Stimulated activated CD4-positive, alpha-beta T cell treated with anti-CD3 and anti-CD28 coated beads, Interleukin-12 subunit alpha, Interleukin-12 subunit beta, amount 100 ng/mL, for 4 hours (primary cell): ENCODE results near the gene PPP1R14D.

ENCODE experiments used
- DNase-seq: peaks from one replicate; pipeline ENCODE4 v3.0.0-alpha.2; 2020

PPP1R14D gene

DNA sequence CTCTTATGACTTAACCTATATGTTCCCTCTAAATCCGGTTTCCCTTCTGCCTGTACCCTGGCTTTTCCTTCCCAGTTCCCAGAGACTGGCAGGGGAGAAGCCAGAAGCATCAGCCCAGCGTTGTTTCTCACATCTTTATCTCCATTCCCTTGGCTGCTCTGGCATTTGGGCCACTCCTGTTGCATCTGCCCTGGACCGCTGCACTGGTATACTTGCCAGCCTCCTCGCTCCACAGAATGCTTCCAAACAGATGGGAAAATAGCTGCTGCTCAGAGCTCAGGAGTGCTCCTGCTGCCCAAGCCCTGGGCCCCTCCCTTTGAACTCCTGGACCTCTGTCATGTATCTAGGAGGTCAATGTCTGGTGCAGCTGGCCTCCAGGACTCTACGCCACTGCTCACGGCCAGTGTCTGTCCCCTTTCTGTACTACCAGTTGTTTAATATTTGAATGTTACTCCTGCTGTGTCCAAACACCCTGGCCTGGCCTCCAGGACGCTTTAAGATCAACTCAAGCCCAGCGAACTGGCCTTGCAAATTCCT, 22.1 kb upstream of the PPP1R14D start:
- no peak for DNase-seq

GRCh38 chr15:40847223-40847961, 18.9 kb upstream of the PPP1R14D start:
- no peak for DNase-seq

- no peak for DNase-seq
Observed at GRCh38 chr15:40846841-40847222, 18.3 kb upstream of the PPP1R14D start.

GRCh38 chr15:40845511-40846284, 17.2 kb upstream of the PPP1R14D start:
- no peak for DNase-seq

- no peak for DNase-seq
Observed at GRCh38 chr15:40845036-40845435, 16.5 kb upstream of the PPP1R14D start.

DNA sequence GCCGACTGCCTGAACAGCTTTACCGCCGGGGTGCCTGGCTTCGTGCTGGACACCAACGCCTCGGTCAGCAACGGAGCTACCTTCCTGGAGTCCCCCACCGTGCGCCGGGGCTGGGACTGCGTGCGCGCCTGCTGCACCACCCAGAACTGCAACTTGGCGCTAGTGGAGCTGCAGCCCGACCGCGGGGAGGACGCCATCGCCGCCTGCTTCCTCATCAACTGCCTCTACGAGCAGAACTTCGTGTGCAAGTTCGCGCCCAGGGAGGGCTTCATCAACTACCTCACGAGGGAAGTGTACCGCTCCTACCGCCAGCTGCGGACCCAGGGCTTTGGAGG, 16.2 kb upstream of the PPP1R14D start:
- DNase-seq, result peak; percentile 32

DNA sequence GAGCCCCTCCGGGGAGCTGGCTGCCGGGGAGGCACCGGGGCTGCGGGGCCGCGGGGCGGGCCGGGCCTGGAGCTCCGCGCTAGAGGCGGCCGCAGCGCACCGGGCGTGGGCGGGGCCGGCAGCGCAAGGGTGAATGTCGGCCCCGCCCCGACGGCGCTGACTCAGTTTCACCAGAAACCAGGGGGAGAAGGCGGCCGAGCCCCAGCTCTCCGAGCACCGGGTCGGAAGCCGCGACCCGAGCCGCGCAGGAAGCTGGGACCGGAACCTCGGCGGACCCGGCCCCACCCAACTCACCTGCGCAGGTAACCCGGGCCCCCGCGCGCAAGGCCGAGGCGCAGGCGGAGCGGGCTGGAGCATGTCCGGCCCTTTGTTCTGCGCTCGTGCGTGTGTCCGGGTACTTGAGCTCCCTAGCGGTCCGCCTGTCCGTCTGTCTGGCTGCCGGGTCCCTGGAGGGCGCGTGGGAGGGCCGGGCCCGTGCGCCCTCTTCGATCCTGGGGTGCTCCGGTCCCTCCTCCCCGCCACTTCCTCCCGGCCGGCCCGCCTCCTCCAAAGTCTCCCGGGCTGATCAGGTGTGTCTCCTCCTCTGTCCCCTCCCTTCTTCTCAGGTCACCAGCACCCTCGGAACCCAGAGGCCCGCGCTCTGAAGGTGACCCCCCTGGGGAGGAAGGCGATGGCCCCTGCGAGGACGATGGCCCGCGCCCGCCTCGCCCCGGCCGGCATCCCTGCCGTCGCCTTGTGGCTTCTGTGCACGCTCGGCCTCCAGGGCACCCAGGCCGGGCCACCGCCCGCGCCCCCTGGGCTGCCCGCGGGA, 15.6 kb upstream of the PPP1R14D start, which contains the start of gene SPINT1:
Gene SPINT1, plus strand, starts transcription at position 164 of the 811 bp plus-strand sequence. Its CDS starts 507 bp downstream, at position 671.
- peak; percentile 81 for DNase-seq

GRCh38 chr15:40843261-40843884, 14.9 kb upstream of the PPP1R14D start:
- no peak for DNase-seq

GRCh38 chr15:40841741-40842140, 13.2 kb upstream of the PPP1R14D start:
- DNase-seq, result no peak

DNA sequence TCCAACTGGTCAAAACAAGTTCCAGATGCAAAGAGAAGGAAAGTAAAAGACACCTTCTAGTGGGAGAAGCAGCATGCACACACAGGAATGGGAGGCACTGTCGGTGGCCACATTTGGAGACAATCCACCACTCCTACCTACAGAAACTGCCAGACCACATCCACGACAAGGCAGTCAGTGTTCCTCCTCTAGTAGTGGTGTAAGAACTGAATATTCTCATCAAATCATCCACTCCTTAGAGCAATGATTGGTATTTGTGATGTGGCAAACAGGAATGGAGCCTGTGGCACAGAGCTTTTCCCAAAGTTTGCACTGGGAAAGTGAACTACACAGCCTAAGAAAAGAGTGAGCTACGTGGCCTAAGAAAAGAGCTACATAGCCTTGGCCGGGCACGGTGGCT, 10.2 kb upstream of the PPP1R14D start:
- DNase-seq, result no peak

DNA sequence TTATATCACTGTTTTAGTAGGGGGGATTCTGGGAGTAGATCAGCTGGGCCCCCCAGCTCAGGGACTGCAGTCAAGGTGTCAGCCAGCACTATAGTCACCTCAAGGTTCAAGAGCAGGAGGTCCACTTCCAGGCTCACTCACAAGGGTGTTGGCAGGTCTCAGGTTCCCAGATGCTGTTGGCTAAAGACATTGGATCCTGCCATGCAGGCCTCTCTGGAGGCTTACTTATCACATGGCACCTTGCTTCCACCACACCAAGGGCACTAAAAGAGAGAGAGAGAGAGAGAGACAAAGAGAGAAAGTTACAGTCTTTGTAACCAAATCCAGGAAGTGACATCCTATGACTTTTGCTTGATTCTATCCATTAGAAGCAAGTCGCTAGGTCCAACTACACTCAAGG, 7.5 kb upstream of the PPP1R14D start:
- no peak for DNase-seq

- no peak for DNase-seq
Observed at GRCh38 chr15:40832903-40833302, 4.4 kb upstream of the PPP1R14D start.

DNA sequence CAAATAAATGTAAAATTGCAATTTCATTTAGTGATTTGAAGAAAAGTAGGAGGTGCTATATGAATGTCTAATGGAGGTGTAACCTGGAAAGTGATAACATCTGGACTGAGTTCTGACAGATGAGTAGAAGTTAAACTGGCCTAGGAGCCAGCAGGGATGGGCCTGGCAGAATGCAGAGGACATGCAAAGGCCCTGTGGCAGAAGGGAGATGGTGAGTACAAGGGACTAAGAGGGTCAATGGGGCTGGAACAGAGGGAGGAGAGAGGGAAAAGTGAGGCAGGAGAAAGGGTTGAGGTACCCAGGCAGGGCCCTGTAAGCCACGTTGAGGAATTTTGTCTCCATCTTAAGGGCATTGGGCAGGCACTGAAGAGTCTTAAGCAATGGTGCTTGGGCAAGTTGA, 3.4 kb upstream of the PPP1R14D start:
- DNase-seq, result no peak

- DNase-seq, result no peak
Observed at GRCh38 chr15:40830884-40831283, 2.4 kb upstream of the PPP1R14D start.

DNA sequence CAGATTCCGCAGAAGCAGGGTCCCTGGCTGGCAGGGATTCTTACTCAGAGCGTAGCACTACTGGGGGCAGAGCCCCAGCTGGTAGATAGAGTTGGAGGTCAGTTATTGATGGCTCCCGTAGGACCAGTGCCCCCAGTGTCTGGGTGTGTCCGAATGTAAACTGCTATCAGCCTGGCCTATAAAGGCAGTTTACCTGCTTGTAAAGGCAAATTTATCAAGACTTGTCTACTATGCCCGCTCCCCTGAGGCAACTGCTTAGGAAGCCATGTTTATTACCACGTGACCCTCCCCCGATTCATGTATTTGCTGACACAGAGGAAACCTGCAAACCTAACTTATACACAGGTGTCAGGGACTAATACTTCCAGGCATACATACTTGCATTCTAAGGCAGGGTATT, 607 bp upstream of the PPP1R14D start:
- DNase-seq, result no peak

GRCh38 chr15:40826423-40827075, 2.0 kb downstream of the PPP1R14D start:
- DNase-seq, result no peak

DNA sequence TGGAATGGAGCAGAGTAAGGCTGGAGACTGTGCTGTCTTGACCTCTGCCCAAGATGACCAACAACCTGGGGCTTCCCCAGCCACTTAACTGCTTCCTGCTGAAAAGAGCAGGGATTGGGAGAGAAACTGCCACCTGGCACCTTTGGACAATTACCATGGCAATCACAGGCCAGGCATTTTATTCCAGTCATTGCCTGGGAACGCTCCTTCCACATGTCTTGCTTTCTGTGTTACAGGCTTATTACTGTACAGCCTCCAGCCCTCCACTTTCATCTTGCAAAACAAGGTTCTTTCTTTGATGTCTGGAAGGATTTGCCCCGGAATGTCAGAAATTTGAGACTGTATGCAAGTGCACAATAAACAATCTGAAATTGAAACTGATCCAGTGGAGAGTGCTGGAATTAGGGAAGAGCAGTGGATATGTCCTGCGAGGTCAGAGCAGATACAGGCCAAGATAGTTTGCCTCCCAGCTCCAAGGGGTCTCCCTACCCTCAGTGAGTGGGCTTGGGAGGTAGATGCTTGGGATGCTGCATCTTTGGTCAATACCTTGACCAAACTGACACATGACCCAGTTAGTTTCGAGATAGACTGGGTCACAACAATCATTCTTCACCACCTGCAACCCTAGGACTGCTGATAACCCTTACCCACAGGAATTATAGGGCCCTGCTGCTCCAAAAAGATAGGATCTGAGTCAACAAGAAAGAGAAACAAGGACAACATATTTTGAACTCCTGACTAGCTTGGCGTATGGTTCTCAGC, 2.7 kb downstream of the PPP1R14D start:
- DNase-seq, result no peak

DNA sequence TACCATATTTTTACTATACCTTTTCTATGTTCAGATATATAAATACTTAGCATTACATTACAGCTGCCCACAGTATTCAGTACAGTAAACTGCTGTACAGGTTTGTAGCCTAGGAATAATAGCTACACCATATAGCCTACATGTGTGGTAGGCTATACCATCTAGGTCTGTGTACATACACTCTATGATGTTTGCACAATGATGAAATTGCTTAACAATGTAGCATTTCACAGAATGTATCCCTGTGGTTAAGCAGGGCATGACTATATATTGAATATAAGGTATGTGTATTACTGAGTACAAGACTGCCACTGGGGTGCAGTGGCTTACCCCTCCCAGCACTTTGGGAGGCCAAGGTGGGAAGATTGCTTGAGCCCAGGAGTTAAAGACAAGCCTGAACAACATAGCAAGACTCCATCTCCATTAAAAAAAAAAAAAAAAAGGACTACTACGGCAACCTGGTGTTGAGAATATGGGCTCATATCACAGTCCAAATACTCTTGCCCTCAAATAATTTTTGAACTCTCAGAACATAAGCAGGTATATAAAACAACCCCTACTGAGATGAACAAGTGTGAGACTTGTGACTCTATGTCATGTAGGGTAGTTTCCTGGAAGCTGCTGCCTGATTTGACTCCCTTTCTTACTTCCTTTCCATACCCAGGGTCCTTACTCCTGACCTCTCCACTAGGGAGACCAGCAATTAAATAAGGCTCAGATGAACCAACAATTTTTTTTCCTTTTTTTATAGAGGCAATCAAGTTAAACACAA, 4.8 kb downstream of the PPP1R14D start:
- no peak for DNase-seq

- no peak for DNase-seq
Observed at GRCh38 chr15:40821195-40821594, 7.3 kb downstream of the PPP1R14D start.

GRCh38 chr15:40819048-40819447, 9.5 kb downstream of the PPP1R14D start:
- no peak for DNase-seq
